ENCODE results near the gene CRYZL1.

The CRYZL1 gene

DNA sequence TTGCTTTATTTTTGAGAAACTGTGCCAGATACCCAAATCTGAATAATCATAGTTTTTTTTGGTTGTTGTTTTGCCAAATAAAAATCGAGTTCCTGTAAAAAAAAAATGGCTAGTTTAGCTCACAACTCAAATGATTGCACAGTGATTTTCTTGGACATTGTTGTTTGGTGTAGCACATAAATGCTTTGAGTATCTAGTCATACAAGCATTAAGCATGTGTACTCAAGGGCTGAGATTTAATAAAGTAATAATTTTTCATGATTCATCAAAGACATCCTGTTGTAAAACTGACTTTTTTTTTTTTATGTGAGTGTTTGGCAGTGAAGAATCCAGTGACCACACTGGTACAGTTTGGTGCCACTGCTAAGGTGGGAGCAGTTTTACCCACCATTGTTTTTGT, 19.6 kb upstream of the CRYZL1 start:
- DNase-seq (ENCODE audit: low spot score), result no peak

DNA sequence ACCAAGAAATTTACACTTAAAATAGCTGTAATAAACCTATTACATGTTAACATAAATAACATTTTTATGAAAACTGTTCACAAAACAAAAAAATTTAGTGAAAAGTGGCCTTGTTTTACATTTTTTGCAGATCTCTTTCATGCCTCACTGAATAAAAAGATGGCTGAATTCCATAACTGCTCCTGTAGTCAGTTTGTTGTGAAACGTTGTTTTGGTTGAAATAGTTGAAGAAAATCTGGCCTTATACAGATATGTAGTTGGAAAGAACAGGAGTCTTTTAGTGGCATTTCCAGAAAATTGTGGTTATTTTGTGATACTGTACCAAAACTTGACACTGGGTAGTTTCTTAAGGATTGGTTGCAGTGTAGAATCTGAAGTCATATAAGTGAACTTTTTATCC, 18.9 kb upstream of the CRYZL1 start:
- no peak for DNase-seq (ENCODE audit: low spot score)

DNA sequence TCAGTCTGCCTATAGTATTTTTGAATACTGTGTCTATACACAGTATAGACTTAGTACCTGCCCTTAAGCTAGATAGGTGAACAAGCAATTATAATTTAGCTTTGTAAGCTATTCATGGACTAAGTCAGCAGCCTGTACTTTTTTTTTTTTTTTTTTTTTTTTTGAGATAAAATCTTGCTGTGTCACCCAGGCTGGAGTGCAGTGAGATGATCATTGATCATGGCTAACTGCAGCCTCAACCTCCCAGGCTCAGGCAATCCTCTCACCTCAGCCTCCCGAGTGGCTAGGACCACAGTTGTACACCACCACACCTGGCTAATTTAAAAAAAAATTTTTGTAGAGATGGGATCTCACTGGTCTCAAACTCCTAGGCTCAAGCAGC, 18.0 kb upstream of the CRYZL1 start:
- DNase-seq (ENCODE audit: low spot score), result no peak

DNA sequence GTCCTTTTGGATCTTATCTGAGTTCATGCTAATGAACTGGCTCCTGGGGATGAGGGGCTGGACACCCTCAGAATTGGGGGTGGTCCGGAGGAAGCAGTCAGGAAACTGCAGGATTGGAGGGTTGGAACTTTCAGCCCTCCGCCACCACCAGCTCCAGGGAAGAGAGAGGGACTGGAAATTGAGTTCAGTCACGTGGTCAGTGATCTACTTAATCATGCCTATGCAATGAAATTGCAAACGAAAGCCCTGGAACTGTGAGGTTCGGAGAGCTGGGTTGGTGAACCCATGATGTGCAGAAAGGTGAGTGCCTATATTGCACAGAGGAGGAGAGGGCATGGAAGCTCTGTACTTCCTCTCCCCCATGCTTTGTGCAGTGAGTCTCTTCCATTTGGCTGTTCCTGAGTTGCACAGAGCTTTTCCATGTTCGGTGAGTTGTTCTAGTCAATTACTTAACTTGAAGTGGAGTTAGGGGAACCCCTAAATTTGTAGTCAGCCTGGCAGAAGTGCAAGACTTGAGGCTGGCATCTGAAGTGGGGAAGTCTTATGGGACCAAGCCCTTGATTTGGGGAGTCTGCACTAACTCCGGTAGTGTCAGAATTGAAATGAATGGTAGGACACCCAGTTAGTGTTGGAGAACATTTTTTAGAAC, 17.5 kb upstream of the CRYZL1 start:
- no peak for DNase-seq (ENCODE audit: low spot score)

DNA sequence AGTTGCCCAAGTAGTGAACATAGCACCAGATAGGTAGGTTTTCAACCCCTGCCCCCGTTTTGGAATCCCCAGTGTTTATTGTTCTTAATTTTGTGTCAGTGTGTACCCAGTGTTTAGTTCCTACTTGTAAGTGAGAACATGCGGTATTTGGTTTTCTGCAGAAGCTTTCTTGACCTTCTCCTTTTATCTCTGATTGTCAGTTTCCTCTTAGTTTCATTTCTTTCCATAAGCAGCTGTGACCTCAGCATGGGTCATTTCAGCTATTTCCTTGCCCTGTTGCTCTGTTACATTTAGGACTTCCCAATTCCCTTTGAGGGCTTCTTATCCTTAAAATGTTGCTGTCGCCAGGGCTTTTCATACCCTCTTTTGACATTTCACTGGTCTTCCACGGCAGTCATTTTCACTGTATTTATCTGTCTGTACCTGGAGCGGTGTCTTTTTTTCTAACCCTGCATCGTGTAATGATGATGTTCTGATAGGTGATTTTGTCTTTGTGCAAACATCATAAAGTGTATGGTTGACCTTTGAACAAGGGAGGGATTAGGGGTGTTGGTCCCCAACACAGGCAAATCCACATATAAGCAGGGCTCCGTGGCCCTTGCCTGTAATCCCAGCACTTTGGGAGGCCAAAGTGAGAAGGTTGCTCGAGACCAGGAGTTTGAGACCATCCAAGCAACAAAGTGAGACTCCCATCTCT, 15.7 kb upstream of the CRYZL1 start:
- no peak for DNase-seq (ENCODE audit: low spot score)

- no peak for DNase-seq (ENCODE audit: low spot score)
Measured at GRCh38 chr21:33655588-33656221, 14.2 kb upstream of the CRYZL1 start.

DNA sequence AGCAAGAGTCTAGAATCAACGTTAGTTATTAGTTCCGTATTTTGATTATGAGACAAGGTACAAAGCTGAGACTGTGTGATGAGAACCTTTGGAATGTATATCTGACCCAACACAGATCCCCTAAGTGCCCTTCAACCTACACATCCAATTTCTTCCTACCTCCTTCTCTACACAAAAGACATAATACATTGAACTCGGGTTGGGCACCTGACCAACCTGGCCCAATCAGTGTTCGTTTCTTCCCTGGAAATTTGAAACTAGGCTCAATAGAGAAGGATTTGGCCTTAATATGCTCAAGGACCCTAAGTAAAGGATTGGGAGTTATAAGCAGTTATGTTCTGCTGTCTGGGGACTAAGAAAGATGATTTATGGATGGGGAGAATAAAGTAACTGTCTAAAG, 12.9 kb upstream of the CRYZL1 start:
- no peak for DNase-seq (ENCODE audit: low spot score)

- no peak for DNase-seq (ENCODE audit: low spot score)
Measured at GRCh38 chr21:33651965-33652680, 10.6 kb upstream of the CRYZL1 start.

GRCh38 chr21:33650929-33651509, 9.5 kb upstream of the CRYZL1 start:
- DNase-seq (ENCODE audit: low spot score), result no peak

GRCh38 chr21:33650230-33650629, 8.7 kb upstream of the CRYZL1 start:
- no peak for DNase-seq (ENCODE audit: low spot score)

DNA sequence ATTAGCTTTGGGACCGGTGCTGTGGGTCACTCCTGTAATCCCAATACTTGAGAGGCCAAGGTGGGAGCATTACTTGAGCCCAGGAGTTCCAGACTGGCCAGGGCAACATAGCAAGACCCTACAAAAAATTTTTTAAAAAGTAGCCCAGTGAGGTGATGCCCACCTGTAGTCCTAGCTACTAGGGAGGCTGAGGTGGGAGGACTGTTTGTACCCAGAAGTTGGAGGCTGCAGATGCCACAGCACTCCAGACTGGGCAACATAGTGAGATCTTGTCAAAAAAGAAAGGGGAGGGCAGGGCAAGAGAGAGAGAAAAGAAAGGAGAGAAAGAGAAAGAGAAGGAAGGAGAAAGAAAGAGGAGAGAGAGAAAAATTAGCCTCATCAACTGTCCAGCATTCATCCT, 7.0 kb upstream of the CRYZL1 start:
- no peak for DNase-seq (ENCODE audit: low spot score)

DNA sequence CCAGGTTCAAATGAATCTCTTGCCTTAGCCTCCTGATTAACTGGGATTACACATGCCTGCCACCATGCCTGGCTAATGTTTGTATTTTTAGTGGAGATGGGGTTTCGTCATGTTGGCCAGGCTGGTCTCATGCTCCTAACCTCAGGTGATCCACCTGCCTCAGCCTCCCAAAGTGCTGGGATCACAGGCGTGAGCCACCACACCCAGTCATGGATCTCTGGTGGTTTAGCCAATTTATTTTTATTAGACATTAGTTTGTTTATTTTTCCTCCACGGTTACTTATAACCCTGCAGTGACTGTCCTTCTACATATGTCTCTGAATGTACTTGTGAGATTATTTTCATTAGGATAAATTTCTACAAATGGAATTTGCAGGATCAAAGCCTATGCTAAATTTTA, 6.0 kb upstream of the CRYZL1 start:
- no peak for DNase-seq (ENCODE audit: low spot score)

DNA sequence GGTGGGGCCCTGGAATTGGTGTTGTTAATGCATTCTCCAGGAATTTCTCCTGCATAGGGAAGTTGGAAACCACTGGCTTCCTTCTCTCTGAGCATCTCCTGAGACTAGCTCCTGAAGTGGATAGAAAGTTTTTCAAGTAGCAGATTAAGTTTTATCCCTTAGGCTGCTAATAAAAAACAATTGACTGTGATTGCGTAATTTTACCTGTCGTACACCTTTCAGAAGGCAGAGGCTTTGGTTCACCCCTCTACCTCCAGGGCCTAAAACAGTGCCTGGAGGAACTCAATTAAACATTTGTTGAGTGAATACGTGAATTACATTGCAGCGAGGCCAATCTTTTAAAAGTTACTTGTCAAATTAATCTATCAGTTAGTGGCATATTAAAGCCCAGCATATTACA, 4.2 kb upstream of the CRYZL1 start:
- DNase-seq (ENCODE audit: low spot score), result no peak

DNA sequence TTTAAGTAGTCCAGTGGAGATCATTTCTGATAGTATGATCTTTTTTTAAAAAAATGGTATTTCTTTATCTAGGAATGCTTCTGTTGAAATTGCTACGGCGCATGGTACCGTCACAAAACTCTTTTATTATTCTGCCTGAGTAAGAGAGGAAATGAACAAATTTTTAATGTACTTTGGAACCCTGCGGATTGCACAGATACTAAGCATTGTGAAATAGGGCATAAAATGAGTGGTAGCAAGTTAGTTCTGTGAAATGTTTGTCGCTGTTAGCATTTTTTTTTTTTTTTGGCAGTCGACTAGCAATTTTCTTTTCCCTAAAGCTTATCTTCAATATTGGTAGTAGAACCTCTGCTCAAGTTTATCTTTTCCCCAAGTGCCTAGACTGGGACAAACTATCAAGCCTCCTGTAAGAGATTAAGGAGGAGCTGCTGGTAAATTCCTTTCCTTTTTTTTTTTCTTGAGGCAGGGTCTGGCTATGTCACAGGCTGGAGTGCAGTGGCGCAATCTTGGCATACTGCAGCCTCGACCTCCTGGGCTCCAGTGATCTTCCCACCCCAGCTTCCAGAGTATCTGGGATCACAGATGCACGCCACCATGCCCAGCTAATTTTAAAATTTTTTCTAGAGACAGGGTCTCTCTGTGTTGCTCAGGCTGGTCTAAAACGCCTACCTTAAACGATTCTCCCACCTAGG, 3.0 kb upstream of the CRYZL1 start:
- DNase-seq (ENCODE audit: low spot score), result no peak

DNA sequence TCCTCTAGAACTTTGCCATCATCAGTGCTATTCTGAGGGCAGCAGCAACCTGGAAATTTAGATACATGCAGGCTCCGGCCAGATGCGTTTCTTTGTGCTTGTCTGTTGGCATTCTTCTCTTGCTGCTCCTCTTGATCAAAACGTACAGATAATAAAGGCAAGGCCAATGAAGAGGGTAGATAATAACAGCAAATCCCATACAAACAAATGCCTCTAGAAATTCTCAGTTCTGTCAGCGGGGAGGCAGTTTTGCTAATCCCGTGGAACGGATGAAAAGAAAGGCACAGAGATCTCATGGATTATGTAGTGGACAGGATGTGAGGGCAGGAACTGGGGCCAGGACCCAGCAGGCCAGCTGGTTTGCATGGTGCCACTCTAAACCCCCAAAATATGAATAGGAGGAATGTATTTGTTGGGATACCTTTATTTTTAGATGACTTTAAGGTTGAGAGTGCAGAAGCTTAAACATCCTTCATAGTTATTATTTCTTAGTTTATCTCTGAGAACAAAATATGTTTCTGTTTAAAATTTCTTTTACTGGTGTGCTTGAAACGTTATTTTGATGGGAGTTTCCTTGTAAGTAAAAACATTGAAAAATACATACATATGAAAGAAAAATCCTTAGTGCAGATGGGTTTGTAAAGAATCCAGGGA, 2.2 kb upstream of the CRYZL1 start:
- DNase-seq (ENCODE audit: low spot score), result no peak

GRCh38 chr21:33642896-33643657, 1.5 kb upstream of the CRYZL1 start:
- no peak for DNase-seq (ENCODE audit: low spot score)

- DNase-seq (ENCODE audit: low spot score), result peak; percentile 99
Measured at GRCh38 chr21:33642027-33642895, 720 bp upstream of the CRYZL1 start, which contains the start of gene ITSN1. Gene ITSN1 (plus strand): TSS chr21:33642501. CDS start chr21:33718829, 76,328 bp downstream.

DNA sequence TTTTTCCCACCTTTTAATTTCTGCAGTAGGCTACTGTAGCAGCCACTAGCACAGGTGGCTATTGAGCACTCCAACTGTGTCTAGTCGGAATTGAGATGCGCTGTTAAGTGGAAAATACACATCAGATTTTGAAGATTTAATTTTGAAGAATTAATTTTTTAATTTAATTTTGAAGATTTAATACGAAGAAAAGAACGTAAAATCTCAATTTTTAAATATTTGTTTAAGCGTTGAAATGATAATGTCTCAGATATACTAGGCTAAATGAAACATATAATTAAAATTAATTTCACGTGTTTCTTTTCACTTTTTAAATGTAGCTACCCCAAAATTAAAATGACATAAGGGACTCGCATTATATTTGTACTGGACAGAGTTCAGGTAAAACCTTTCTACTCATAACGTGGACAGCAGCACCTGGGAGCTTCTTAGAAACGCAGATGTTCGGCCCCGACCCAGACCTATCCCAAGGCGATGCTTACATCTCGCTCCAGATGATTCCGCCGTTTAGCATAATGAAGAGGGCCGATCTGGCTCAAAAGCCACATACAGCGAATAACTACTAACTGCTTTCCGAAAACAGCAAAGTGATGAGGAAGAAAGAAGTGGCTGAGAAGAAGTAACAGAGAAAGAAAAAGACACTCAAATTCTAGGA, 717 bp downstream of the CRYZL1 start:
- DNase-seq (ENCODE audit: low spot score), result no peak

GRCh38 chr21:33634254-33634653, 7.3 kb downstream of the CRYZL1 start:
- no peak for DNase-seq (ENCODE audit: low spot score)

Data from CD4-positive, alpha-beta T cell treated with Interleukin-6 at 100 ng/mL for 8 hours (primary cell).